ENCODE data around the gene TSPYL1. TPM values are rescaled to one million over a fixed set of nuclear protein-coding genes. Genes with fewer than 3 reads are reported as not detected.

TSPYL1 gene
- total and polyA plus RNA-seq, 9 of the 15 experiments (the other 6 are each of a cell fraction or from before 2014, with no cell fraction given): 23.1 to 56.8 (median 37.9) TPM

DNA sequence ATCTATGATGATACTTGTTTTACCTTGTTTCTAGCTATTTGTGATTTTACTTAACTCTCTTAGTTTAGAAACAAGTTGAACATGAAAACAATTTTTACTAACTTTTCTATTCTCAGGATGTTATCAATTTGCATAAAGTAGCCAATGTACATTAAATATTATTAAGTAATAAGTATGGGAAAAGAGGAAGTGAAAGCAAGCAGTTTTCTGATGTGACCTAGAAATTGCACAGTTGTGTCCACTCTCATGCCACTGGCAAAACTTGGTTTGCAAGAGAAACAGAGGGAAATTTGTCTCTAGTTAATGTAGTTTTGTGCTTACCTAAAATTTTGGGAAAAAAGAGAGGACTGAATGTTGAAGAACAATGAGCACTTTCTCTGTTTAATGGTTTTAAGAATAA, 19.2 kb upstream of the TSPYL1 start:
- Histone ChIP-seq H3K4me1 (replicated peaks in 1 of 2; ENCODE audit: control insufficient read depth in 2 of 2, insufficient read depth in 2 of 2, low read length in 2 of 2) (no peaks in the 10 kb centered on the region), H3K27me3 (ENCODE audit: control insufficient read depth in 2 of 2, insufficient read depth in 2 of 2, low read length in 2 of 2) (no peaks in the 10 kb centered on the region; a peak in 1 of 5 replicates), H3K36me3 (ENCODE audit: control insufficient read depth, insufficient read depth, low read length) (no peaks in the 10 kb centered on the region), H3K9ac (ENCODE audit: insufficient read depth in 1 of 2, low read depth in 2 of 2, low read length in 2 of 2) (no peak overlapping the region), H3K9me3 (replicated peaks; ENCODE audit: control insufficient read depth, insufficient read depth, low read depth, low read length) (no peaks in the 10 kb centered on the region), H3K4me3 (no peak overlapping the region), H3K9me1 (ENCODE audit: control insufficient read depth, insufficient read depth, low read length) (no peaks in the 10 kb centered on the region), H4K20me1 (replicated peaks; ENCODE audit: control insufficient read depth, insufficient read depth, low read length) (no peaks in the 10 kb centered on the region), H2AFZ (ENCODE audit: low read depth, low read length) (no peak overlapping the region), H3K27ac (ENCODE audit: extremely low read depth, low read depth, low read length) (no peak overlapping the region), H3K79me2 (ENCODE audit: control insufficient read depth, insufficient read depth, low read length) (no peaks in the 10 kb centered on the region), H3K4me2 (ENCODE audit: insufficient read depth, low read length) (no peak overlapping the region)
- in situ Hi-C loops (cut with MboI) (no loop called here), intact Hi-C loops (cut with micrococcal nuclease) (no loop called here)
- POLR2A ChIA-PET: no interaction called here
- no peak for TF ChIP-seq ZNF3 (CRISPR knock-in tag; IDR thresholded peaks at IDR 0.05)
- TF ChIP-seq MEF2A (IDR thresholded peaks at IDR 0.05; ENCODE audit: control insufficient read depth, low read depth, low read length): no peak
- 0 out of 2 replicates have a peak, but pooled peaks have one; percentile 41 for TF ChIP-seq SPI1 (IDR thresholded peaks at IDR 0.05; ENCODE audit: borderline replicate concordance, low read depth, low read length)
- no peak for TF ChIP-seq GTF2A2 (tag; IDR thresholded peaks at IDR 0.05)
- ATAC-seq (no peak), DNase-seq (ENCODE audit: extremely low read depth in 1 of 4, low spot score in 3 of 4) (no peak), FAIRE-seq (no peak)
- CTCF ChIA-PET (ENCODE audit: low intra/inter-chr PET ratio): no interaction called here
- BruUV-seq (replicated peaks): no TSS peak

DNA sequence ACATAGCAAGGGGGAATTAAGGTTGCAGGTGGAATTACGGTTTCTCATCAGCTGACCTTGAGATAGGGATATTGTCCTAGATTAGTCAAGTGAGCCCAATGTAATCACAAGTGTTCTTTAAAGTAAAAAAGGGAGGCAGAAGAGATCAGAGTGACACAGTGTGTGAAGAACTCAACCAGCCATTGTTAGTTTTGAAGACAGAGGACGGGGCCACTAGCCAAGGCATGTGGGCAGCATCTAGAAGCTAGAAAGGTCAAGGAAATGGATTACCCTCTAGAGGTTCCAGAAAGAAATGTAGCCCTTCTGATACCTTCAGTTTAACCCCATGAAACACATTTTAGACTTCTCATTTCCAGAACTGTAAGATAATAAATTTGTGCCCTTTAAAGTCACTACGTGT, 18.5 kb upstream of the TSPYL1 start:
- 0% methylated on average over 3 of the region's 3 CpGs for WGBS (ENCODE audit: insufficient coverage, low coverage, missing lambda C conversion rate)
- no peaks in the 10 kb centered on the region for H3K9me3 ChIP-seq (replicated peaks; ENCODE audit: control insufficient read depth, insufficient read depth, low read depth, low read length)
- H4K20me1 ChIP-seq (replicated peaks; ENCODE audit: control insufficient read depth, insufficient read depth, low read length): no peaks in the 10 kb centered on the region
- ChIA-PET CTCF (ENCODE audit: low intra/inter-chr PET ratio) (no interaction called here), POLR2A (no interaction called here)
- no peaks in the 10 kb centered on the region for H3K36me3 ChIP-seq (ENCODE audit: control insufficient read depth, insufficient read depth, low read length)
- FAIRE-seq (peak; percentile 19), ATAC-seq (no peak), DNase-seq (ENCODE audit: extremely low read depth in 1 of 4, low spot score in 3 of 4) (no peak)
- H3K9me1 ChIP-seq (ENCODE audit: control insufficient read depth, insufficient read depth, low read length): no peaks in the 10 kb centered on the region
- in situ Hi-C loops (cut with MboI): no loop called here
- no peaks in the 10 kb centered on the region for H3K79me2 ChIP-seq (ENCODE audit: control insufficient read depth, insufficient read depth, low read length)
- TF ChIP-seq TEAD4 (IDR thresholded peaks at IDR 0.05; ENCODE audit: low read length) (no peak), TEAD4 (CRISPR knock-in tag; IDR thresholded peaks at IDR 0.05; ENCODE audit: borderline replicate concordance) (no peak), TAL1 (IDR thresholded peaks at IDR 0.05) (no peak), PHF21A (IDR thresholded peaks at IDR 0.05; ENCODE audit: borderline replicate concordance, low read depth) (no peak), FOXA1 (IDR thresholded peaks at IDR 0.05; ENCODE audit: borderline replicate concordance) (no peak), HDAC6 (IDR thresholded peaks at IDR 0.05; ENCODE audit: low read depth, low read length) (no peak), CAMTA2 (CRISPR knock-in tag; conservative IDR thresholded peaks at IDR 0.05) (no peak), RBM25 (IDR thresholded peaks at IDR 0.05; ENCODE audit: low read depth, low read length, severe bottlenecking) (peak; percentile 44)
- TF ChIP-seq, protein P1, sequence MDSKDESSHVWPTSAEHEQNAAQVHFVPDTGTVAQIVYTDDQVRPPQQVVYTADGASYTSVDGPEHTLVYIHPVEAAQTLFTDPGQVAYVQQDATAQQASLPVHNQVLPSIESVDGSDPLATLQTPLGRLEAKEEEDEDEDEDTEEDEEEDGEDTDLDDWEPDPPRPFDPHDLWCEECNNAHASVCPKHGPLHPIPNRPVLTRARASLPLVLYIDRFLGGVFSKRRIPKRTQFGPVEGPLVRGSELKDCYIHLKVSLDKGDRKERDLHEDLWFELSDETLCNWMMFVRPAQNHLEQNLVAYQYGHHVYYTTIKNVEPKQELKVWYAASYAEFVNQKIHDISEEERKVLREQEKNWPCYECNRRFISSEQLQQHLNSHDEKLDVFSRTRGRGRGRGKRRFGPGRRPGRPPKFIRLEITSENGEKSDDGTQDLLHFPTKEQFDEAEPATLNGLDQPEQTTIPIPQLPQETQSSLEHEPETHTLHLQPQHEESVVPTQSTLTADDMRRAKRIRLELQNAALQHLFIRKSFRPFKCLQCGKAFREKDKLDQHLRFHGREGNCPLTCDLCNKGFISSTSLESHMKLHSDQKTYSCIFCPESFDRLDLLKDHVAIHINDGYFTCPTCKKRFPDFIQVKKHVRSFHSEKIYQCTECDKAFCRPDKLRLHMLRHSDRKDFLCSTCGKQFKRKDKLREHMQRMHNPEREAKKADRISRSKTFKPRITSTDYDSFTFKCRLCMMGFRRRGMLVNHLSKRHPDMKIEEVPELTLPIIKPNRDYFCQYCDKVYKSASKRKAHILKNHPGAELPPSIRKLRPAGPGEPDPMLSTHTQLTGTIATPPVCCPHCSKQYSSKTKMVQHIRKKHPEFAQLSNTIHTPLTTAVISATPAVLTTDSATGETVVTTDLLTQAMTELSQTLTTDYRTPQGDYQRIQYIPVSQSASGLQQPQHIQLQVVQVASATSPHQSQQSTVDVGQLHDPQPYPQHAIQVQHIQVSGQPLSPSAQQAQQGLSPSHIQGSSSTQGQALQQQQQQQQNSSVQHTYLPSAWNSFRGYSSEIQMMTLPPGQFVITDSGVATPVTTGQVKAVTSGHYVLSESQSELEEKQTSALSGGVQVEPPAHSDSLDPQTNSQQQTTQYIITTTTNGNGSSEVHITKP (IDR thresholded peaks at IDR 0.05; ENCODE audit: partially characterized antibody): no peak
- H3K27ac ChIP-seq (ENCODE audit: extremely low read depth, low read depth, low read length): no peak overlapping the region
- H3K4me1 ChIP-seq (replicated peaks in 1 of 2; ENCODE audit: control insufficient read depth in 2 of 2, insufficient read depth in 2 of 2, low read length in 2 of 2): no peaks in the 10 kb centered on the region
- no peak overlapping the region for H3K4me3 ChIP-seq
- intact Hi-C loops (cut with micrococcal nuclease): no loop called here
- no peak overlapping the region for H3K9ac ChIP-seq (ENCODE audit: insufficient read depth in 1 of 2, low read depth in 2 of 2, low read length in 2 of 2)
- BruUV-seq (replicated peaks): no TSS peak
- no peak overlapping the region for H2AFZ ChIP-seq (ENCODE audit: low read depth, low read length)
- no peak overlapping the region for H3K4me2 ChIP-seq (ENCODE audit: insufficient read depth, low read length)
- no peaks in the 10 kb centered on the region; a peak in 1 of 5 replicates for H3K27me3 ChIP-seq (ENCODE audit: control insufficient read depth in 2 of 2, insufficient read depth in 2 of 2, low read length in 2 of 2)

All from K562 (cell line).